Left colon (tissue), 2 donors: ENCODE results near the gene FIGNL2. TPM values are rescaled to one million over a fixed set of nuclear protein-coding genes. Genes with fewer than 3 reads are reported as not detected.

ENCODE experiments used
- ATAC-seq: fragments of 200-7000 bp; cut with Tn5 transposase; one replicate; pipeline ENCODE4 v1.9.1; 2020; ENCODE audit warnings: mild to moderate bottlenecking, moderate library complexity
- DNase-seq, 2 donors: peaks; one replicate each; pipeline ENCODE4 v3.0.0-alpha.2; 2020
- intact Hi-C, 2 donors: fragments of 100-400 bp; cut with DNase I in 1 of 2; cut with micrococcal nuclease in 1 of 2; formaldehyde crosslinking; loops; one replicate each; pipeline versions ENCODE4 v1.11.2 to v1.14.0; 2022; cut with DNase I, micrococcal nuclease
- total RNA-seq, 2 donors: library from RNA; stranded (reverse); fragmentation: NEBNext Ultra II Directional; extraction: Animal tissue kit (Norgen Biotek cat#: 25700); gene quantifications; one replicate each; pipeline ENCODE4 v1.2.1, GENCODE V29; 2021
- donor health status: DM: no; HTN: no; CAD: no.
- donor health status: DM: yes; HTN: yes; CAD: no.

FIGNL2 gene
- total RNA-seq, 2 donors from 2014 or later, result 0.24 to 0.36 TPM

- intact Hi-C loops, result no loop called here
- peak in 1 of 2 donors; percentile 4 for DNase-seq
- ATAC-seq, result no peak
Observed at GRCh38 chr12:51883998-51884675, 35.6 kb upstream of the FIGNL2 start.

GRCh38 chr12:51883295-51883694 is 34.8 kb upstream of the FIGNL2 start:
- DNase-seq, result peak in 1 of 2 donors; percentile 2
- intact Hi-C loops, result no loop called here
- no peak for ATAC-seq

DNA sequence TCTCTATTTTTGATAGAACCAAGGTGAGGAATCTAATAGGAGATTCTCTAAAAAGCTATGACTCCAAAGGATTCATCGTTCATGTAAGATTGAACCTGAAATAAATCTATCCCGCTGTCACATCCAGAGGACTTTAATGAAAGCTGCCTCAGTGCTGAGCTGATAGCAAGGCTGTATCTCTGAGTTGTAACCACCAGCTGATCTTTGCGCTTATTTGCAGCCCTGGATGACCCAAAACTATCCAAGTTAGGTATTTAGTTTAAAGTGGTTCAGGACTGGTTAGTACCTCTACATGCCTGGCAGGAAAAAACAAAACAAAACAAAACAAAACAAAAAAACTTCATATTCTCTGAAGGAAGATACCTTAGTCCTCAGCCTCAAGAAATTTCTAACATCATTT is 30.6 kb upstream of the FIGNL2 start:
- no peak for DNase-seq
- no peak for ATAC-seq
- intact Hi-C loops, result no loop called here

DNA sequence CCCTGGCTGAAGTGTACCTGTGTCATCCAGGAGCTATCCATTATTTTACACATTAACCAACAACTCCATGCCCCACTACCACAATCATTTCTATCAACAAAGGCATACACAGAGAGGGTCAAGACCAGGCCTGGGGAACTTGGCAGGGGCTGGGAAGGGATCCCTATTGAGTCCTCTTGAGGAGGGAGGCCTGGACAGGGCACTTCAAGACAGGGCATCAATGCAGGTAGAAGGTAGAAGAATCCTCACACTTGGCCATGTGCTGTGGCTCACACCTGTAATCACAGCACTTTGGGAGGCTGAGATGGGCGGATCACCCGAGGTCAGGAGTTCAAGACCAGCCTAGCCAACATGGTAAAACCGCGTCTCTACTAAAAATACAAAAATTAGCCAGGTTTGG is 26.0 kb upstream of the FIGNL2 start:
- ATAC-seq (no peak), DNase-seq (no peak)
- intact Hi-C loops, result no loop called here

- ATAC-seq, result no peak
- DNase-seq, result no peak
- intact Hi-C loops, result no loop called here
Observed at GRCh38 chr12:51874000-51874399, 25.5 kb upstream of the FIGNL2 start.

- DNase-seq (no peak), ATAC-seq (no peak)
- intact Hi-C loops, result no loop called here
Observed at GRCh38 chr12:51873251-51873994, 24.9 kb upstream of the FIGNL2 start.

DNA sequence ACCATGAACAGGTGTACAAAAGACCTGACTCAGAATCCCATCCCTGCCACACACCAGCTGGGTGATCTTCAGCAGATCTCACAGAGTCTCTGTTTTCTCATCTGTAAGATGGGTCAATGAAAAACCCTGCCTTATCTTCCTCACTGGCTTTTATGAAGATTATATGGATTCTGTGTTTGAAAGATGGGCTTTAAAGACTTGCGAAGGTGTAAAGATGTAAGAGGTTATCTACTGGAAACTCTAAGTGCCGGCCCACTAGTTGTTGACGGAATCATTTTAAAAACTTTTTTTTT is 24.1 kb upstream of the FIGNL2 start:
- intact Hi-C loops, result no loop called here

DNA sequence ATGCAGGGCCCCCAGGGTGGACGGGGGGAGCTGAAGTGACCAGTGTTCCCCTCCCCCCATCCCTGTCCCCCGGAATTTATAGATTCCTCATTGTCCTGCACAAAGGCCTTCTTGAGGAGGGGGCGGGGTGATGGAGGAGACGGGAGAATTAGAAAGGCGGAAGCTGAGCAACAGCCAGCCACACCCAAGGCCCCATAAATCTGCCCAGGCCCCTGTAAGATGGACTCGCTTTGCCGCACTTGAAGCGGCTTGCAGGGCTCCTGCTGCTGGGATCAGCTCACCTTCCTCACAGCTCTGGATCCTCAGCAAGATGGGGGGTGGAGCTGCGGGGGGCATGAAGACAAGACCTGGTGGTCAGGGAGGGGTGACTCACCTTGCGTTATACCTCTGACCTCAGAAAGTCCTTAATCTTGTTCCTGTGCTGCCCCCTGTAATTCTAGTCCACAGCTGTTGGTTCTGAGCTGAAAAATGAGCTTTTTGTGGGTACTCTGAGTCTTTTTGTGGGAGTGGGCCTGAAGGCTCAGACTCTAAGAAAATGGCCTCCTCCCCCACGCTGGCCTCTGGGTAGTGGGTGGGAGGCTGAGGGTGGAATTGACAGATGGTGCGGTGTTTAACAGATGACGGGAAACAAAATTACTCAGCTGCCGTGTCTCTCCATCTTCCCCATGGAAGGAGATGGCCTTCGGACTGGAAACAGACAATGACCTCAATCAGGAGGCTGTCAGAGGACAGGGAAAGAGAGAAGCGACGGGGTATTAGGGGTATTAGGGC is 23.6 kb upstream of the FIGNL2 start:
- DNase-seq, result peak; percentile 47 to 63

More for the DNA sequence above, 24.1 kb upstream of the FIGNL2 start:
- DNase-seq, result no peak
- ATAC-seq, result no peak

DNA sequence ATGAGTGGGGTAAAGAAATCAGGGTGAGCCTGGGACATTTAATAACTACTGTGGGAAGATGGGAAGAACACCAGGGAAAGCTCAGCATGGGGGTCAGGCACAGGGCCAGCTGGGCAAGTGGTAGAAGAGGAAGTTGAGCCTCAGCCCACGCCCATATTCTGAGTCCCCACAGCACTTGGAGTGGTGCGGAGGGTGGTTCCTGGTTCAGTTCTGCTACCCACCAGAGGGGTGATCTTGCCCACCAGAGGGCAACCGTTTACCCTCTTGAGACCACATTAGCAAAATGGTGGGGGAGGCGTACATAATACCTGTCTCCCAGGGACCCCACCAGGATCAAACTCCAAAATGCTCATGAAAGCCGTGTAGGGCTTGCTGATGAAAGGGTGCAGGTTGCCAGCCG is 22.6 kb upstream of the FIGNL2 start:
- DNase-seq (peak; percentile 41 to 45), ATAC-seq (no peak)
- intact Hi-C loops, result no loop called here

More for the DNA sequence above, 23.6 kb upstream of the FIGNL2 start:
- intact Hi-C loops, result no loop called here
- peak; percentile 76 for ATAC-seq

- no peak for DNase-seq
- intact Hi-C loops, result no loop called here
- ATAC-seq, result no peak
Observed at GRCh38 chr12:51870504-51870903, 22.0 kb upstream of the FIGNL2 start.

- ATAC-seq (no peak), DNase-seq (no peak)
- intact Hi-C loops, result no loop called here
Observed at GRCh38 chr12:51869931-51870330, 21.4 kb upstream of the FIGNL2 start.

DNA sequence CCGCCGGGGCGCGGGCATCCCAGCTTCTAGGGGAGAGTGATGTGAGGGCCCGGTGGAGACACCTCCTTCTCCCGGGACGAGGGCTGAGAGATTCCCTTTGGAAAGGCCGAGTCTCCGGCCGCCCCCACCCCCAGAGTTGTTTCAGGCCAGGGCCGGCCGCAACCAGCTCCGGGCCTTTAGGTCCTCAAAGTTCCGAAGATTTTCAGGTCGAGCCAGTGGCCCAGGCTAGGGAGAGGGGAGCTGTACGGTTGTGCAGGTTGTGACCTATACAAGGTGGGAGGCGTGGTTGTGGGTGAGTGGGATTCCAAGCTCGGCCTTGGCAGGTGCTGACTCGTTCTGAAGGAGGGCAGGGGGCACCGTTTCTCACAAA is 21.0 kb upstream of the FIGNL2 start:
- intact Hi-C loops, result no loop called here
- ATAC-seq (no peak), DNase-seq (no peak)

DNA sequence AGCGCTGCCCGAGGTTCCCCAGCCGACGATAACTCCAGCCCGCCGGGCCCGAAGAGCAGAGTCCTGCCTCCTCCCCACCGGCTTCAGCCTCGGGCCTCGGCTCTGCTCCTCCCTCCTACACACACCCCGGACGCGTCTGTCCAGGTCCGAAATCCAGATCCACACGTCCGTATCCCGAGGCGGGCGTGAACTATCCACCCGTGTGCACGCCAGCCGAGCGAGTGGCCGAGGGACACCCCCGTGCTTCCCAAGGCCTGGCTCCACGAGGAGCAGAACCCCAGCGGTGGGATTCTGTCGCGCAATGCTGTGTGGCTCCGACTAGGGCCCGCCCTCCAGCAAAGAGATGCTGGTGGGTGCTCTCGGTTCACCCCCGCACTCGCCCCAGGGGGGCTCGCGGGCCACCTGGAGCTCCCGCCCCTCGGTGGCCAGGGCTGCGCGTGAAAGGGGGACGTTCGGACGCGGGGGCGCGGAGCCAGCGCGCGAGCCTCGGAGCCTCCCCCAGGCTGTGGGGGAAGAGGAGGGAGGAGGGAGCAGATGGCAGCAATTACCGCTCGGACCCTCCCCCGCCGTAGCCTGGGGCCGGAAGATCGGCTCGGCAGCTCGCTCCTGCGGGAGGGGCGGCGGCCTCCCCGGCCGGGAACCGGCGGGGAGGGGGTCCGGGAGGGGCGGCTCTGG is 20.4 kb upstream of the FIGNL2 start:
- intact Hi-C loops, result no loop called here
- DNase-seq, result no peak
- peak; percentile 63 for ATAC-seq

GRCh38 chr12:51867796-51868428 is 19.4 kb upstream of the FIGNL2 start:
- intact Hi-C loops, result no loop called here
- no peak for DNase-seq
- ATAC-seq, result no peak

DNA sequence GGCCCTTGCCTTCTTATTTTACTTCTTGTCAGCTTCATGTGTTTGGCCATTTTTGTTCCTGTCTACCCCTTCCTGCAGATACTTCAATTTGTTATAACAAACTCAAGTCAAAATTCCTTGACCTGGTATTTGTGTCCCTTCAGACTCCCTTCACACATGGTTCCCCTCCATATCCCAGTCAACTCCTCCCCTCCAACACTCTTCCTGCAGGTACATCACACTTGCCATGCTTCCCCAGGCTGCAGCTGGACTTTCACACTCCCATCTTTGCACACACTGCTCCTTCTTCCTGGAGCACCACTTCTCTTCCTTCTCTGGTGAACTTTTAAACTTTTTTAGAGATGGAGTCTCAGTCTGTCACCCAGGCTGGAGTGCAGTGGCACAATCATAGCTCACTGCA is 18.9 kb upstream of the FIGNL2 start:
- DNase-seq, result no peak

GRCh38 chr12:51866762-51867161 is 18.2 kb upstream of the FIGNL2 start:
- DNase-seq, result no peak
- intact Hi-C loops, result no loop called here
- peak; percentile 65 for ATAC-seq

More for the DNA sequence above, 18.9 kb upstream of the FIGNL2 start:
- intact Hi-C loops, result no loop called here
- no peak for ATAC-seq

GRCh38 chr12:51866324-51866723 is 17.8 kb upstream of the FIGNL2 start:
- intact Hi-C loops, result no loop called here

DNA sequence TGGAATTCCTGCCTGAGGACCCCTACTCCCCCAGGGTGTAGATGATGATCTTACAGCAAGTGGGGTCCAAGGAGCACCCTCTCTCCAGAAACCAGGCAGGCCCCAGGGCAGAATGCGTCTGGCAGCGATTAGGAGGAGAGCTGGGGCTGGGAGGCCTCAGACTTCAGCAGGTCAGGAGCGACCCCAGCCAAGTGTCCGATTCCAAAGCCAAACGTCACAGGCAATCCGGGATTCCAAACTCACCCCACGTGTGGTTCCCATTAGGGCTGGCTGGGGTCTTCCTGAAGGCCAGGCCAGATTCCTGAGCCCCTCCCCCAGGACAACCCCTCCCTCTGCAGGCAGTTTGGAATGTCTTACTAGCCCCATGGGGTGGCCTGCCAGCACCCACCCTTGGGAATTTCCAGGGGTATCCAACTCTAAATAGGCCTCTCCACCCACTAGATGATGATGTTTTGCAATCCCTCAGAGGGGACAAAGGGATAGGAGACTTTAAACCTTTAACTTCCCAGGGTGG is 17.3 kb upstream of the FIGNL2 start:
- intact Hi-C loops, result no loop called here
- DNase-seq (no peak), ATAC-seq (no peak)

More at GRCh38 chr12:51866324-51866723, 17.8 kb upstream of the FIGNL2 start:
- ATAC-seq (no peak), DNase-seq (no peak)
